GM18502 (cell line): Measurements from ENCODE around the gene MTRR.

Experiments used
- ATAC-seq: cut with Tn5 transposase; IDR thresholded peaks from one replicate; pipeline ENCODE4 v1.9.1; 2021; ENCODE audit warnings: mild to moderate bottlenecking; ENCODE audit not compliant: unreplicated experiment, poor library complexity

Gene MTRR

DNA sequence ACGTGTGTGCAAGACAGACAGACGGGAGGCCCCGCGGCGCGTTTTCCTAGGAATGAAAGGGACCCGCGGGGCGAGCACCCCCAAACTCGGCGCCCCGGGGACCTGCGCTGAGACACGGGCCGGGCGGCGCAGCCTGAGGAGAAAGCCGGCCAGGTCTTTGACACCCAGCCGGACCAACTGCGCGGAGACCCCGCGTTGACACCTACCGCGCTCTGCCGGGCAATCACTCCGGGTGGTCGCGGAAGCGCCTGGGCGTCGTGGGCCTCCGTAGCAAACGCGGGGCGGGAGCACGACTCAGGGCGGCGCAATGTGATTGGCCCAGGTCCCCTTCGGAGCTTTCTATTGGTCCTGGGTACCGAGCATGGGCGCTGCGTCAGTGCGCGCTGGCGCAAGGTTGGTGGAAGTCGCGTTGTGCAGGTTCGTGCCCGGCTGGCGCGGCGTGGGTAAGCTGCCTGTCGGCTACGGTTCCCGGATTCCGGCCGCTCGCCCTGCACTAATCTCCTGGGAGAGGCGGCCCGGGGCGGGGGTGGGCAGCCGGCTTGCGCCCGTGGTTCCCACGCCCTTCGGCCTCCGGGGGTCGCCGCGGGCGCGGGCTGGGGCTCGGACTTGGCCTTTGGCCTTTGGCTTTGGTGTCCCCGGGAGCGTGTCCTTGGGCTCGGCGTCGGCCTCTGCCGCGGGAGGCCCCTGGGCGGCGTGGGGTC is at the start of gene MTRR, which contains the start of gene FASTKD3:
Gene MTRR, plus strand, starts transcription at position 376 of the 701 bp plus-strand sequence. CDS start 1,647 bp downstream, outside the sequence.
Gene FASTKD3, minus strand, starts transcription at position 259 of the 701 bp plus-strand sequence. CDS start 948 bp downstream, outside the sequence.
- peak; percentile 98 for ATAC-seq

GRCh38 chr5:7822449-7822848 is 46.5 kb upstream of the MTRR start:
- ATAC-seq = no peak

GRCh38 chr5:7823594-7823993 is 45.4 kb upstream of the MTRR start:
- ATAC-seq = no peak

DNA sequence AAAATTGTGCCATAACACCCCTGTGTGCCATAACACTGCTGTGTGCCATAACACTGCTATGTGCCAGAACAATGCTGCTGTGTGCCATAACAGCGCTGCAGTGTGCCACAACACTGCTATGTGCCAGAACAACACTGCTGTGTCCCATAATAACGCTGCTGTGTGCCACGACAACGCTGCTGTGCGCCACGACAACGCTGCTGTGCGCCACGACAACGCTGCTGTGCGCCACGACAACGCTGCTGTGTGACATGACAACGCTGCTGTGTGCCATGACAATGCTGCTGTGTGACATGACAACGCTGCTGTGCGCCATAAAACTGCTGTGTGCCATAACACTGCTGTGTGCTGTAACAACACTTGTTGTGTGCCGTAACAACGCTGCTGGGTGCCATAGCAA is 44.0 kb upstream of the MTRR start:
- no peak for ATAC-seq

DNA sequence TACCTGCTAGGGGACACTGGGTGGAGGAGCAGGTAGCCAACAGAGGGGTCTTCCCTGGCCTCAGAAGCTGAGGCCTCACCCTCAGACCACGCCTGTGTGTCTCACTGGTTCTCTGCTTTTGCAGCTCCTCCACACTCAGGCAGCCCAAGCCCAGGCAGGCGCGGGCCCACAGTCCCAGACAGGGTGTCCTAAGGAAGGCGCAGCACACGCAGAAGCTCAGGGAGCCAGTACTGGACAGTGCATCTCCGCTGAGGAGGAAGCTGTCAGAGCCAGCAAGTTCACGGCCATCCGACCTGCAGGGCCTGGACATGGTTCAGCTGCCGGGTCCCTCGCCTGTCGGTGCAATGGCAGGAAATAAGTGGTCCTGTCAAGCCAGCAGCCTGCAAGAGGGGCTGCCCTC is 43.3 kb upstream of the MTRR start:
- ATAC-seq = no peak

DNA sequence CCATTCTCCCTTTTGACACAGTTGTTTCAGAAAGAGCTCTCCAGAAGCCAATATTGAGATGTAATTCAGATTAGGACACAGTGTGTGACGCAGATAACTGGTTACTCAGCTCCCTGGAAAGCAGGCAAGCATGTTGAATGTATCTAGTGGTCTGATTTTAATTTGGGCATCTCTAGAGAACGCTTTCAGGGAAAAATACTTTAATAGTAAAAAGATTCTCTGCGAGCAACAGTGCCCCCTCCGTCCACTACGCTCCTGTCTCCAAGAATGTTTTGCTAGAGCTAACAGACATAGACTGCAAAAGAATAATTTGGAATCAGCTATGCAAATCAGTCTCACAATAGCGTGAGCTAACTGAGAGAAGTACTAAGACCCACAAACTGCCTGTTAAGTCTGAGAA is 41.3 kb upstream of the MTRR start:
- no peak for ATAC-seq

DNA sequence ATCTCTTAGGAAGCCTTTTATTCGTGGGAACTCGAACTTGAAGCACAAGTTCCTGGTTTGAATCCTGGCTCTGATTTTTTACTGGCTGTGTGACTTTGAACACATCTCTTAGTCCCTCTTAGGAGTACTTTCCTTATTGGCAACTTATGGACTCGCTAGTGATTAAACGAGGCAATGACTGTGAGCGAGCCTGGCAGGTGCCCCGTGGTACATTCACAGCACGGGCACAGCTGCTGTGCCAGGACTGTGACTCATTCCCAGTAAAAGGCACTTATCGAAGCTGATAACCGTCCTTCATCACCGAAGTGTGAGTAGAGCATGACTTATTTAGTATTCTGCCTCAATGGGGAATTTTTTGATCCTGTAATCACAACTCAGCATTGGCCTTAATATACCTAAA is 40.7 kb upstream of the MTRR start:
- no peak for ATAC-seq

GRCh38 chr5:7834982-7835381 is 34.0 kb upstream of the MTRR start:
- no peak for ATAC-seq

DNA sequence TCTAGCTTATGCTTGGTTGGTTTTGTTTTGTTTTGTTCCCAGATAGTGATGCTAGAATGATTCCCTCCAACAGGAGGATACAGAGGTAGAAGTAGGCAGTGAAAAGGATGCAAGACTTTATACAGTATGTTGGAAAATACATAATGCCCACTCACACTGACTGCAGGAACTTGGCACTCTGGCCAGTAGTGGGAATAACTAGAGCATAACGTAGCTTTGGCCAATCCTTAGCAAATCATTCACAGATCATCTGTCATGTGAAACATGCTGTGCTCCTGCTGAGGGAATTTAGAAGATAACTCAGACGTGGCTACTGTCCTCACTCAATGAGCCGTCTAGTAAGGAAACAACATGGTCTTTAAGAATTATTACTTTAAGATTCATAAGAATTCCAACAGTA is 31.5 kb upstream of the MTRR start:
- no peak for ATAC-seq

DNA sequence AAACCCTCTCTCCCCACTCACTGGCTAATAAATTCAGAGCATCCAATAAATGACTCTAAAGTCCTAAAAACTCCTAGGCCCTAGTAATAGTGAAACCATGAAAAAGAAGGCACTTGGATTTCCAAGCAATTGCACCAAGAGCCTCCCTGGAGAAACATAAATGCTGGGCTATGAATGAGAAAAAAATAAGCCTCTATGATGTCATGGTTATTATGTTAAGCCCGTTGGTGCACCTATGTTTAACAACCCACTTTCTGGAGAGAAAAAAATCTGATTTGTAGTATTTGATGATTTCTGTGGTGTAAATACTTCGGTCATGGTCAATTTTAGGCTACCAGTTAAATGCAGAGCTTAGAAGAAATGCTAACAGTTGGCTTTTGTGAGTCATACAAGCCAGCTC is 26.4 kb upstream of the MTRR start:
- ATAC-seq = no peak

DNA sequence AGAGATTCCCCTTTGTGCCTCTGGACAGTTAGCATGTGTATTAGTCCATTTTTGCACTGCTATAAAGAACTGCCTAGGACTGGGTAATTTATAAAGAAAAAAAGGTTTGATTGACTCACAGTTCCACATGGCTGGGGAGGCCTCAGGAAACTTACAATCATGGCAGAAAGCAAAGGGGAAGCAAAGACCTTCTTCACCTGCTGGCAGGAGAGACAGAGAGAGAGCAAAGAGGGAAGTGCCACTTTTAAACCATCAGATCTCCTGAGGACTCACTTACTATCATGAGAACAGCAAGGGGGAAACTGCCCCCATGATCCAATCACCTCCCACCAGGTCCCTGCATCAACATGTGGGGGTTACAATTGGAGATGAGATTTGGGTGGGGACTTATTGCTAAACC is 24.0 kb upstream of the MTRR start:
- ATAC-seq = no peak

DNA sequence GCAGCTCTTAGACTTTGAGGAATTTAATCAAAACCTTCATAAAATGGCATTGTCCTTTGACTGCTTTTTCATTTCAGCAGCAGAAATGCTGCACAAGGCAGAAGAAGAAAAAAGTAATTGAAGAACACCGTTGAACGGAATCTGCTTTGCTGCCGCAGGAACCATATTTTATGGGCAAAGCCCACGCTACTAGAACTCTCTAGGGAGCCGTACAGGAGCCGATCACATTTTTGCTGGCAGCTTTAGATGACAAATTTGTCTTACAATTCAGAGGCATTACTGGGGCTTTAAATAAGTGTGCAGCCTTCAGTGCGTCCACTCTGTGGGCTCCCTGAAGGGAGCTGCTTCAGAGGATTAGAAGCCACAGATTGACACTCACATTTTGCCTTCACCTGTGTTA is 23.4 kb upstream of the MTRR start:
- ATAC-seq = no peak

DNA sequence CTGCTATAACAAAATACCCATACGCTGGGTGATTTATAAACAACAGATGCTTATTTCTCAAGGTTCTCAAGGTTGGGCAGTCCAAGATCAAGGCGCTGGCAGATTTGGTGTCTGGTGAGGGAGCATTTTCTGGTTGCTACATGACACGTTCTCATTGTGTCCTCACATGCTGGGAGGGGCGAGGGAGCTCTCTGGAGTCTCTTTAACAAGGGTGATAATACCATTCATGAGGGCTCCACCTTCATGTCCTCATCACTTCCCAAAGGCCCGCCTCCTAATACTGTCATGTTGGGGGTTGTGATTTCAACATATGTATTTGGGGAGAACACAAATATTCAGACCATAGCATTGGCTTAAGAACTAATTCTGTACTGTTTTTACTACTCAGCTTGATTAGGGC is 22.6 kb upstream of the MTRR start:
- no peak for ATAC-seq

DNA sequence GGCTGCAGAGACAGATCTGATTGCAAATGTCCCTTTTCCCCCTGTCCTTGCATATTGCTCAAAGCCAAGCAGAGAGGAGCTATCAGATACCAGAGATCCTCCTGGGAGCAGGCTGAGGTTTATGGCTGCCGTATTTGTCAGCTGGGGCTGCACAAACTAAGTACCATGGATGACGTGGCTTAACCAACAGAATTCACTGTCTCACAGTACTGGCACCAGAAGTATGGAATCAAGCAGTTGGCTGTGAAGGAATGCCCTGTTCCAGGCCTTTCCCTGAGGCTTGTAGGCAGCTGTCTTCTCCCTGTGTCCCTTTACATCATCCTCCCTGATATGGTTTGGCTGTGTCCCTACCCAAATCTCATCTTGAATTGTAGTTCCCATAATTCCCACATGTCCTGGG is 20.7 kb upstream of the MTRR start:
- ATAC-seq = no peak

DNA sequence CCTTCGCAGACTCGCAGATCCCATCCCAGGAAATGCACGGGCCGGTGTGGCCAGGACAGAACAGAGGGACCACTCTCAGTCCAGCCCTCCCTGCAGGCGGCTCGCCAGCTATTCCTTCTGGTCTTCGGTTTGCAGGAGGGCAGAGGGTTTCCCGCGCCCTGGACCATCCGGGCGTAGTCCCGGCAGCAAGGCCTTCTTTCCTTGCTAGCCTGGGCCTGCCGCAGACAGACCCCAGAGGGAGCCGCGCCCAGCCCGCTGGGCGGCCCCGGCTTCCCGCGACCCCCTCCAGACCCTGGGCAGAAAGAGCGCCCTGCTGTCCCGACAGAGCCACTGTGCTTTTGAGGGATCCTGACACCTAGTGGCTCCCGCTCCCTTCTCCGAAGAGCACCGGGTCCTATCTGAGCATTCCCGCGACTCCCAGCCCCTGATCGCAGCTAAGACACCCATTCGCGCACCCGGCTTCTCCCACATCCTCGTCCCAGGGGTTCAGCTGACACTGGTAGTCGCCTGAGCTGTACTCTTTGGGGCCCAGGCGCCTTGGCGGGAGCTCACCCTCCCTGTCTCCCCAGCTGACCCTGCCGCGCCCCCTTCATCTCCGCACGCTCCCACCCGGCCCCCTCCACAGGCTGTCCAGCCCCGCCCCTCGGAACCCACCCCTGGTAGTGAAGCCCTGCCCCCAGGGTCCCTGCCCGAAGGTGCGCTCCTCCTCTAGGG is 19.1 kb upstream of the MTRR start:
- no peak for ATAC-seq

GRCh38 chr5:7850395-7851239 is 18.3 kb upstream of the MTRR start, which contains the start of gene CFAP90:
CFAP90 (minus strand) TSS chr5:7851133; CDS start chr5:7851021, 112 bp downstream.
- peak; percentile 43 for ATAC-seq

DNA sequence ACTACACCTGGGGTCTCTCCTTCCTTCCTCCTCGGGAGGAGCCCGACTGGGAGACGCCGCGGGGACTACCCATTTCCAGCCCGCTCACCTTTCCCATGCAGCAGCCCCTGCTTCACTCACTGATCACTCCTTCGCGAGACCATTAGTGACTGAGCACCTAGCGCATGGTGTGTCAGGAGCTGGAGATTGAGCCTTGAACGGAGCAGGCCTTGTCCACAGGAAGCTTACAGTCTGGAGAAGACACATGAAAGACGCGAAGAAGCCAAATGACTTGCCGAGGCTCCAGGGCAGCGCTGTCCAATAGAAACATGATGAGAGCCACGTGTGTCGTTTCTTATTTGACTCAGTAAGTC is 17.7 kb upstream of the MTRR start:
- ATAC-seq = no peak

- ATAC-seq = no peak
Measured at GRCh38 chr5:7851617-7852289, 17.2 kb upstream of the MTRR start.

DNA sequence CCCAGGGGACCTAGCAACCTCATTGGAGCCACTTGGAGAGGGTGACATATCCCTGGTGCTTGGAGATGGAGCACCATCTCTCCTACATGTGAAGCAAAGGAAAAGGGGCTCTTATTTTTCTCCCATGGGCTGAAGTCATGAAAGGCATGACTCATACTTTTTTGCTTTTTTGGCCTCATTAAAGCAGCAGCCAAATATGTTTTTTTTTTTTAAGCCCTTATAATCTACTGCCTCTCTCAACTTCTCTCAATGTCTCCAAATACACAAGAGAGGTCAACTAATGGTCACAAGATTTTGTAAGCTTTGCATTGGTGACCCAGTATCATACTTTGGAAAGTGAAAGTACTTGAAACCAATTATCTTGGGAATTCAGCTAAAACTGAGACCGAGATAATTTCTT is 16.4 kb upstream of the MTRR start:
- no peak for ATAC-seq

GRCh38 chr5:7852988-7853387 is 16.0 kb upstream of the MTRR start:
- no peak for ATAC-seq
